ENCODE measurements around the gene NCOR1.

NCOR1 gene

DNA sequence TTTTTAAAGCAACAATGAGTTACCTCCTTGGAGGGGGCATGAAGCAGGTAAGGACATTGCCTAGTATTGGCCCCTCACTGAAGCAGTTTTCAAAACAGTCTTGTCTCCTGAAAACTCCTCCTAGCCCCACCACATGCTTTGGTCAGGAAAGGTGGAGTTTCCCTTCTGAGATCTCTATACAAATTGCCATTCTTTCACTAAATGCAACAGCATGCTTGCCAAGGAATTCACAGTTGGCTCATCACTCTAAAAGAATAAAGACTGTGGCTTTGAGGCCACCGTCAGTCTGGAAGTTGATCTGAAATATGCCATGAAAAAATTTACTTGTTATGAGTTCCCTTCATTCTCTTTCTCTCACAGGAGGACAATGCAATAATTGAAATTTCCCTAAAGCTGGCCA lies 211.5 kb downstream of the NCOR1 start:
- TF ChIP-seq, protein P1, sequence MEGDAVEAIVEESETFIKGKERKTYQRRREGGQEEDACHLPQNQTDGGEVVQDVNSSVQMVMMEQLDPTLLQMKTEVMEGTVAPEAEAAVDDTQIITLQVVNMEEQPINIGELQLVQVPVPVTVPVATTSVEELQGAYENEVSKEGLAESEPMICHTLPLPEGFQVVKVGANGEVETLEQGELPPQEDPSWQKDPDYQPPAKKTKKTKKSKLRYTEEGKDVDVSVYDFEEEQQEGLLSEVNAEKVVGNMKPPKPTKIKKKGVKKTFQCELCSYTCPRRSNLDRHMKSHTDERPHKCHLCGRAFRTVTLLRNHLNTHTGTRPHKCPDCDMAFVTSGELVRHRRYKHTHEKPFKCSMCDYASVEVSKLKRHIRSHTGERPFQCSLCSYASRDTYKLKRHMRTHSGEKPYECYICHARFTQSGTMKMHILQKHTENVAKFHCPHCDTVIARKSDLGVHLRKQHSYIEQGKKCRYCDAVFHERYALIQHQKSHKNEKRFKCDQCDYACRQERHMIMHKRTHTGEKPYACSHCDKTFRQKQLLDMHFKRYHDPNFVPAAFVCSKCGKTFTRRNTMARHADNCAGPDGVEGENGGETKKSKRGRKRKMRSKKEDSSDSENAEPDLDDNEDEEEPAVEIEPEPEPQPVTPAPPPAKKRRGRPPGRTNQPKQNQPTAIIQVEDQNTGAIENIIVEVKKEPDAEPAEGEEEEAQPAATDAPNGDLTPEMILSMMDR (IDR thresholded peaks at IDR 0.05; ENCODE audit: low read depth, low read length) = no peak
- TF ChIP-seq EZH2phosphoT487 (IDR thresholded peaks at IDR 0.05; ENCODE audit: low read depth) = no peak
- H3K9ac ChIP-seq (ENCODE audit: low read length) = no peak overlapping the region
- no peak overlapping the region for H2AFZ ChIP-seq (ENCODE audit: low read depth, low read length)
- no peak overlapping the region for H3K4me2 ChIP-seq (ENCODE audit: low read length)
- H3K4me1 ChIP-seq (ENCODE audit: low read length) = peaks cover 8% of the 10 kb centered on the region
- peaks cover 28% of the 10 kb centered on the region for H3K79me2 ChIP-seq (ENCODE audit: low read length)
- H3K4me3 ChIP-seq (ENCODE audit: low read length) = no peak overlapping the region
- H3K9me3 ChIP-seq (ENCODE audit: insufficient read depth, low read length) = 0 out of 2 replicates have a peak, but pooled peaks cover 3% of the 10 kb centered on the region
- peaks cover 7% of the 10 kb centered on the region for H4K20me1 ChIP-seq (ENCODE audit: insufficient read depth, low read length)
- no peak overlapping the region for H3K27ac ChIP-seq (ENCODE audit: low read length)
- H3K36me3 ChIP-seq (replicated peaks; ENCODE audit: low read depth, low read length) = peaks cover 28% of the 10 kb centered on the region
- H3K27me3 ChIP-seq (ENCODE audit: low read depth, low read length) = no peaks in the 10 kb centered on the region

DNA sequence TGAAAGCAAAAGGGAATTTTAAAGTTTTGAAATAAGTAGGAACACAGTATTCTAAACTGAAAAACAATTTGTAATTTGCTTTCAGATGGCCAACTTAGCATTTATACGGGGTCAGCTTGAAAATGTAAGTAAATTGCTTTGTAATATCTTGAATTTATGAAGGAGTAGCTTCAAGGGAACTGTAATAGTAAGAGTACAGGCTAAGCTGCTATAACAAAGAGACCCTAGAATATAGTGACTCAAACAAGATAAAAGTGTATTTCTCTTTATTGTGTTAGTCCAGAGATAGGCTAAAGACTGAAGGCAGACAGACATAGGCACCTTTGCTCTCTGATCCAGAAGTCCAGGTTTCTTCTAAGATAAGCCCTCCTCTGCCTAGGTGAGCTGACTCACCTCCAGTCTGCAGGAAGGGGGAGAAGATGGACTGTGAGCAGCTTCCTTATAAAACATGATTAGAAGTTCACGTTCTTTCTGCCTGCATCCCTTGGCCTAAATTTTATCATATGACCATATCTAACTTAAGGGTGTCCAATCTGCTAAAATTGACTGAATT lies 212.6 kb downstream of the NCOR1 start:
- no peak overlapping the region for H3K27ac ChIP-seq (ENCODE audit: low read length)
- no peak overlapping the region for H3K9ac ChIP-seq (ENCODE audit: low read length)
- no peak overlapping the region for H3K4me3 ChIP-seq (ENCODE audit: low read length)
- H3K27me3 ChIP-seq (ENCODE audit: low read depth, low read length) = no peaks in the 10 kb centered on the region
- peaks cover 14% of the 10 kb centered on the region for H3K4me1 ChIP-seq (ENCODE audit: low read length)
- 0 out of 2 replicates have a peak, but pooled peaks cover 3% of the 10 kb centered on the region for H3K9me3 ChIP-seq (ENCODE audit: insufficient read depth, low read length)
- H3K79me2 ChIP-seq (ENCODE audit: low read length) = peaks cover 28% of the 10 kb centered on the region
- H4K20me1 ChIP-seq (ENCODE audit: insufficient read depth, low read length) = peaks cover 7% of the 10 kb centered on the region; the same call in 1 of the 2 replicates
- H3K36me3 ChIP-seq (replicated peaks; ENCODE audit: low read depth, low read length) = peaks cover 21% of the 10 kb centered on the region
- no peak overlapping the region for H3K4me2 ChIP-seq (ENCODE audit: low read length)
- no peak overlapping the region for H2AFZ ChIP-seq (ENCODE audit: low read depth, low read length)
- TF ChIP-seq EZH2phosphoT487 (IDR thresholded peaks at IDR 0.05; ENCODE audit: low read depth) = no peak
- TF ChIP-seq, protein P1 (IDR thresholded peaks at IDR 0.05; ENCODE audit: low read depth, low read length) = no peak

DNA sequence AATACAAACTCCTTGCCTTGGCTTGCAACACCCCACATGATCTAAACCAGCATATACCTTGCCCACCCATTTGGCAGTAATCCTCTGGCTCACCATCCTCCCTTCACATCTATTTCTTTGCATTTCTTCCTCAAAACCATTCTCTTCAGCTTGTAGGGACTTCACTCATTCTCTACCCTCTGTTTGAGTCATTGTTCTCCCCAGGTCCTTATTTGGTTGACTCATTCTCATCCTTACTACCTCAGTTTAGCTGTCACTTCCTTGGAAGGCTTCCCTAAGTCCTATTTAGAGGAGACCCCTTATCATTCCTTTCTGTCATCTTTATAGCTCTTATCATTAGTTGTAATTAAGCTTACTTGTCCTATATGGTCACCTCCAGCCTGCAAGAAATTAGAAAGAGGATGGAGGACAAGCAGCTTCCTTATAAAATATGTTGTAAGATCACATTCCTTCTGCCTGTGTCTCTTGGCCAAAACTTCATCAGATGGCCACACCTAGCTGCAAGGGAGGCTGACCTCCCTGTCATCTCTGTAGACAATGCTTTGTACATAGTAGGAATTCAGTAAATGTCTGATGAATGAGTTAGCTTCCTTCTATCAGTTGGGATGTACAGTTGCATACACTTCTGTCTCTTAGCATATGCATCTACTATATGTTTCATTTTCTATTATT lies 214.0 kb downstream of the NCOR1 start:
- Histone ChIP-seq H3K36me3 (replicated peaks; ENCODE audit: low read depth, low read length) (peaks cover 21% of the 10 kb centered on the region), H4K20me1 (ENCODE audit: insufficient read depth, low read length) (peaks cover 7% of the 10 kb centered on the region; the same call in 1 of the 2 replicates), H3K4me3 (ENCODE audit: low read length) (peak overlapping the region; percentile 98), H2AFZ (ENCODE audit: low read depth, low read length) (no peak overlapping the region), H3K27ac (ENCODE audit: low read length) (no peak overlapping the region), H3K4me2 (ENCODE audit: low read length) (peak overlapping the region; percentile 73), H3K9me3 (ENCODE audit: insufficient read depth, low read length) (0 out of 2 replicates have a peak, but pooled peaks cover 3% of the 10 kb centered on the region), H3K9ac (ENCODE audit: low read length) (no peak overlapping the region), H3K4me1 (ENCODE audit: low read length) (peaks cover 14% of the 10 kb centered on the region), H3K79me2 (ENCODE audit: low read length) (peaks cover 28% of the 10 kb centered on the region), H3K27me3 (ENCODE audit: low read depth, low read length) (no peaks in the 10 kb centered on the region)
- no peak for TF ChIP-seq EZH2phosphoT487 (IDR thresholded peaks at IDR 0.05; ENCODE audit: low read depth)
- TF ChIP-seq, protein P1 (IDR thresholded peaks at IDR 0.05; ENCODE audit: low read depth, low read length) = no peak
